ENCODE measurements around the gene FTSJ1.

The FTSJ1 gene

DNA sequence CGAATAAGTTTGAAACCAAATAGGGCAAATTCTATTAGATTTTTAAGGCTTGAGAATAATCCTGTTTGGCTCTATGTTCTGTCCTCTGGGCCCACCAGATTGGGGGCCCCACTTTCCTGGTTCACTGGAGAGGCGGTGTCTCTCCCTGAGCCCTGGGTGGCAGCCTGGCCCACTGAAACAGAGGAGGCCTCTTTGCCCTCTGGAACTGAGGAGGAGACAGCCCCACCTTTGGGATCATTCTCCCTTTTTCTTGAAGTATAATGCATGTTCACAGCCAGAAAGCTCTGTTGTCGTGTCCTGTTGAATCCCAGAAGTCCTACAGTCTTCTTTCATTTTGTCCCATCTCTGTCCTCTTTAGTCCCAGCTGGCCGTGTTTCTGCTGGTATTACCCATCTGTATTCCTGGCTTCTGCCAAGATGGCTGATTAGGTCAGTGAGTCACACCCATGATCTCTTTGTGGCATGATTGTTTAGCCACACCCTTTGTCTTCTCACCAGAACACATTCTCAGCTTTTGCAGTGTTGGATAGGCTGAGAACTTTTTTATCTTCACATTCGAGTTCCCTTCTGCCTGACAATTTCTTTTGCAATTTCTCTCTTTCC lies 55.5 kb downstream of the FTSJ1 start:
- no peak overlapping the region for H3K4ac ChIP-seq (ENCODE audit: low read depth, low read length)
- no peak overlapping the region for H3K4me2 ChIP-seq (ENCODE audit: low read length)
- no peaks in the 10 kb centered on the region for H3K36me3 ChIP-seq (ENCODE audit: control insufficient read depth, insufficient read depth, low read length)
- H3K56ac ChIP-seq (ENCODE audit: low read length), result no peak overlapping the region
- no peaks in the 10 kb centered on the region for H3K79me1 ChIP-seq (ENCODE audit: low read length)
- no peak overlapping the region for H4K5ac ChIP-seq (ENCODE audit: low read length)
- H3K79me2 ChIP-seq (ENCODE audit: control insufficient read depth, insufficient read depth, low read length), result no peaks in the 10 kb centered on the region
- H2BK5ac ChIP-seq (ENCODE audit: low read length), result no peak overlapping the region
- no peak overlapping the region for H3K18ac ChIP-seq (ENCODE audit: low read length)
- no peaks in the 10 kb centered on the region for H3K27me3 ChIP-seq (ENCODE audit: insufficient read depth, low read length, poor library complexity)
- H3K4me3 ChIP-seq (ENCODE audit: low read length), result no peak overlapping the region
- H2BK120ac ChIP-seq (ENCODE audit: low read depth, low read length), result no peak overlapping the region
- no peak overlapping the region for H3K23ac ChIP-seq (ENCODE audit: low read length)
- no CpG with 5 or more reads among the region's 5 CpGs for WGBS (ENCODE audit: extremely low coverage, insufficient coverage, low lambda C conversion rate)
- no peak overlapping the region for H2AK5ac ChIP-seq (ENCODE audit: low read length)
- DNase-seq, result peak; percentile 21
- H4K8ac ChIP-seq (ENCODE audit: low read depth, low read length), result no peak overlapping the region
- no peak overlapping the region for H3K27ac ChIP-seq (ENCODE audit: low read depth, low read length)
- H3K4me1 ChIP-seq (ENCODE audit: control insufficient read depth, low read depth, low read length), result no peaks in the 10 kb centered on the region
- no peak overlapping the region for H2BK15ac ChIP-seq (replicated peaks; ENCODE audit: low read depth)
- H3K9ac ChIP-seq (ENCODE audit: low read length), result no peak overlapping the region

- Histone ChIP-seq H2BK15ac (replicated peaks; ENCODE audit: low read depth) (no peak overlapping the region), H3K56ac (ENCODE audit: low read length) (no peak overlapping the region), H2BK120ac (ENCODE audit: low read depth, low read length) (no peak overlapping the region), H4K8ac (ENCODE audit: low read depth, low read length) (no peak overlapping the region), H3K4me1 (ENCODE audit: control insufficient read depth, low read depth, low read length) (no peaks in the 10 kb centered on the region), H3K36me3 (ENCODE audit: control insufficient read depth, insufficient read depth, low read length) (no peaks in the 10 kb centered on the region), H3K18ac (ENCODE audit: low read length) (no peak overlapping the region), H3K4ac (ENCODE audit: low read depth, low read length) (no peak overlapping the region), H3K23ac (ENCODE audit: low read length) (no peak overlapping the region), H3K4me2 (ENCODE audit: low read length) (no peak overlapping the region), H2AK5ac (ENCODE audit: low read length) (no peak overlapping the region), H3K9ac (ENCODE audit: low read length) (no peak overlapping the region), H3K27me3 (ENCODE audit: insufficient read depth, low read length, poor library complexity) (no peaks in the 10 kb centered on the region), H3K4me3 (ENCODE audit: low read length) (no peak overlapping the region), H3K79me2 (ENCODE audit: control insufficient read depth, insufficient read depth, low read length) (no peaks in the 10 kb centered on the region), H4K5ac (ENCODE audit: low read length) (no peak overlapping the region), H3K79me1 (ENCODE audit: low read length) (no peaks in the 10 kb centered on the region), H3K27ac (ENCODE audit: low read depth, low read length) (no peak overlapping the region), H2BK5ac (ENCODE audit: low read length) (no peak overlapping the region)
- WGBS (ENCODE audit: extremely low coverage, insufficient coverage, low lambda C conversion rate), result no CpG with 5 or more reads among the region's 1 CpG
- DNase-seq, result no peak
Measured at GRCh38 chrX:48532161-48532560, 56.2 kb downstream of the FTSJ1 start.

- H3K18ac ChIP-seq (ENCODE audit: low read length), result no peak overlapping the region
- no peak overlapping the region for H3K4me2 ChIP-seq (ENCODE audit: low read length)
- no peak overlapping the region for H4K5ac ChIP-seq (ENCODE audit: low read length)
- no peaks in the 10 kb centered on the region for H3K79me1 ChIP-seq (ENCODE audit: low read length)
- no peak overlapping the region for H4K8ac ChIP-seq (ENCODE audit: low read depth, low read length)
- H3K56ac ChIP-seq (ENCODE audit: low read length), result no peak overlapping the region
- no peaks in the 10 kb centered on the region for H3K36me3 ChIP-seq (ENCODE audit: control insufficient read depth, insufficient read depth, low read length)
- no peaks in the 10 kb centered on the region for H3K4me1 ChIP-seq (ENCODE audit: control insufficient read depth, low read depth, low read length)
- no peak overlapping the region for H3K9ac ChIP-seq (ENCODE audit: low read length)
- no peak for DNase-seq
- no peak overlapping the region for H2BK15ac ChIP-seq (replicated peaks; ENCODE audit: low read depth)
- no peak overlapping the region for H2BK120ac ChIP-seq (ENCODE audit: low read depth, low read length)
- no peaks in the 10 kb centered on the region for H3K79me2 ChIP-seq (ENCODE audit: control insufficient read depth, insufficient read depth, low read length)
- no peak overlapping the region for H3K23ac ChIP-seq (ENCODE audit: low read length)
- WGBS (ENCODE audit: extremely low coverage, insufficient coverage, low lambda C conversion rate), result no CpG with 5 or more reads among the region's 3 CpGs
- H3K4ac ChIP-seq (ENCODE audit: low read depth, low read length), result no peak overlapping the region
- no peak overlapping the region for H3K4me3 ChIP-seq (ENCODE audit: low read length)
- no peak overlapping the region for H3K27ac ChIP-seq (ENCODE audit: low read depth, low read length)
- no peak overlapping the region for H2AK5ac ChIP-seq (ENCODE audit: low read length)
- H3K27me3 ChIP-seq (ENCODE audit: insufficient read depth, low read length, poor library complexity), result no peaks in the 10 kb centered on the region
- H2BK5ac ChIP-seq (ENCODE audit: low read length), result no peak overlapping the region
Measured at GRCh38 chrX:48533165-48533564, 57.2 kb downstream of the FTSJ1 start.

Data from mesendoderm (in vitro differentiated cells).